ENCODE data around the gene UROC1.

Gene UROC1

DNA sequence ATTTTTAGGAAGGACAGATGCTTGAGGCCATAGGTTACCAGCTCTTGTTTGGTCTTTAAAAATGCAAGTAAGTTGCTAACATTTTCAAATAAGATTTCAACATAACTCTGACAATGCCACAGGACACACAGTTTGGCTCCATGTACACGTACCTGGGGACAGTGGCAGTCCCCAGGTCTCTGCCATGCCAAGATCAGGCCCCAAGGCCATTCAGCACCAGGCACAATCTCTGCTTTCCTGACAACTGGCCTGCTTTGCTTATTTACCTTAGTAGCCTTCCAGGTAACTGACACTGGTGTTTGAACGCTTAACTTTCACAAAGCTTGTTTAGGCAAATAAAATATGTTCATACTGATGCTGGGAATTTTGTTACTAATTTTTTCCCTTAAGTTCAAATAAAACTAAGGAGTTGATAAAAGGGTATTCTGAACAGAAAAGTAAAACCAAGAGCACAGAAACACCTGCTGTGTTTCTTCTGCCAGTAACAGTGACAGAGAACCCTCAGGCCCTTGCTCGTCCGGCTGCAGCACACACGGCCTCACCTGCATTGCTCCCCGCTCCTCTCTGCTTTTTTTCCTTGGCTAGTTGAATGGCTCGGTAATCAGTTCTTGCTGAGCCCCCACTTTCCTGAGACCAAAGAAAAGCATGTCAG, 58.3 kb downstream of the UROC1 start:
- no peak overlapping the region for H3K4me3 ChIP-seq (ENCODE audit: low read depth, low read length)
- no peak for DNase-seq (ENCODE audit: low read depth, low spot score)
- in situ Hi-C loops (cut with HindIII; ENCODE audit: low sequenced_read_pairs) = no loop called here
- TF ChIP-seq, protein P1, sequence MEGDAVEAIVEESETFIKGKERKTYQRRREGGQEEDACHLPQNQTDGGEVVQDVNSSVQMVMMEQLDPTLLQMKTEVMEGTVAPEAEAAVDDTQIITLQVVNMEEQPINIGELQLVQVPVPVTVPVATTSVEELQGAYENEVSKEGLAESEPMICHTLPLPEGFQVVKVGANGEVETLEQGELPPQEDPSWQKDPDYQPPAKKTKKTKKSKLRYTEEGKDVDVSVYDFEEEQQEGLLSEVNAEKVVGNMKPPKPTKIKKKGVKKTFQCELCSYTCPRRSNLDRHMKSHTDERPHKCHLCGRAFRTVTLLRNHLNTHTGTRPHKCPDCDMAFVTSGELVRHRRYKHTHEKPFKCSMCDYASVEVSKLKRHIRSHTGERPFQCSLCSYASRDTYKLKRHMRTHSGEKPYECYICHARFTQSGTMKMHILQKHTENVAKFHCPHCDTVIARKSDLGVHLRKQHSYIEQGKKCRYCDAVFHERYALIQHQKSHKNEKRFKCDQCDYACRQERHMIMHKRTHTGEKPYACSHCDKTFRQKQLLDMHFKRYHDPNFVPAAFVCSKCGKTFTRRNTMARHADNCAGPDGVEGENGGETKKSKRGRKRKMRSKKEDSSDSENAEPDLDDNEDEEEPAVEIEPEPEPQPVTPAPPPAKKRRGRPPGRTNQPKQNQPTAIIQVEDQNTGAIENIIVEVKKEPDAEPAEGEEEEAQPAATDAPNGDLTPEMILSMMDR (IDR thresholded peaks at IDR 0.05; ENCODE audit: low read depth, low read length) = no peak

DNA sequence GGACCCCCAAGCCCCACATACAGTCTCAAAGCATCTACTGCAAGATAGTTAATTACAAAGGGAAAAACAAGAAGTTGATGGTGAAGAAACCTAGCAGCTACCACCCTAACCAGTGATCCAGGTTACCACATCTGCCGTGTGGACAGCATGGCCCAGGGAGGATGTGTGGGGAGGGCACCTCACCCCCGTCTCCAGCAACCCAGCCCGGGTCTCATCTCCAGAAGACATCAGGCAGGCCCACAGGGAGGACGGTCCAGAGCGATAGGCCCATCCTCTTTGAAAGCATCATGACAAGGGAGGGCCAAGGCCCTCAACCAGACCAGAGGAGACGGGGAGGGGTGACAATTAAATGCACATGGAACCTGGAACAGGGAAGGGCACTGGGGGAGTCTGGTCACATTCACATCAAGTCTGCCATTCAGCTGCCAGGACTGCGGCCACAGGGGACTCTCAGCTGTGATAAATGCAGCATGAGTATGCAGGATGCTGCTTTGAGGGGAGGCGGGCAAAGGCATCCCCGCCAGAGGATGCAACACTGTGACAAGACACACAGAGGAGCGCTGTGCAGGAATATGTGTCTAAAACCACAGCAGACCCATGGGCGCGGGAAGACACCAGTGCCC, 60.7 kb downstream of the UROC1 start:
- TF ChIP-seq, protein P1 (IDR thresholded peaks at IDR 0.05; ENCODE audit: low read depth, low read length) = no peak
- in situ Hi-C loops (cut with HindIII; ENCODE audit: low sequenced_read_pairs) = no loop called here
- no peak overlapping the region for H3K4me3 ChIP-seq (ENCODE audit: low read depth, low read length)
- DNase-seq (ENCODE audit: low read depth, low spot score) = no peak

DNA sequence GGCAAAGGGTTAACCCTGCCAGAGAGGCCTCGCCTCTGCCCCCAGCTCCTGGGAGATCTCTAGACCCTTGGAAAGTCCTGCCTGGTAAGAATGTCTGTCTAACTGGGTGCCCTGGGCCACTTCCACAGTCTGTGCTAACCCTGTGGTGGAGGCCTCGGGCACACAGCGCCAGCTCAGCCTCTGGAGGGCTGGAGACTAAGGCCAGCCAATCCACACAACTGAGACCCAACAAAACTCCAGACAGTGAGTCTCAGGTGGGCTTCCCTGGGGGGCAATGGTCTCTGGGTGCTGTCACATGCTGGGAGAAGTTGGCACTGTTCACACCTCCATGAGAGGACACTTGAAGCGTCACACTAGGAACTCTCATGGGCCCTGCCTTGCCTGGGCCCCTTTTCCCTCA, 61.4 kb downstream of the UROC1 start:
- no peak for DNase-seq (ENCODE audit: low read depth, low spot score)
- TF ChIP-seq, protein P1 (IDR thresholded peaks at IDR 0.05; ENCODE audit: low read depth, low read length) = no peak
- in situ Hi-C loops (cut with HindIII; ENCODE audit: low sequenced_read_pairs) = no loop called here
- H3K4me3 ChIP-seq (ENCODE audit: low read depth, low read length) = no peak overlapping the region

DNA sequence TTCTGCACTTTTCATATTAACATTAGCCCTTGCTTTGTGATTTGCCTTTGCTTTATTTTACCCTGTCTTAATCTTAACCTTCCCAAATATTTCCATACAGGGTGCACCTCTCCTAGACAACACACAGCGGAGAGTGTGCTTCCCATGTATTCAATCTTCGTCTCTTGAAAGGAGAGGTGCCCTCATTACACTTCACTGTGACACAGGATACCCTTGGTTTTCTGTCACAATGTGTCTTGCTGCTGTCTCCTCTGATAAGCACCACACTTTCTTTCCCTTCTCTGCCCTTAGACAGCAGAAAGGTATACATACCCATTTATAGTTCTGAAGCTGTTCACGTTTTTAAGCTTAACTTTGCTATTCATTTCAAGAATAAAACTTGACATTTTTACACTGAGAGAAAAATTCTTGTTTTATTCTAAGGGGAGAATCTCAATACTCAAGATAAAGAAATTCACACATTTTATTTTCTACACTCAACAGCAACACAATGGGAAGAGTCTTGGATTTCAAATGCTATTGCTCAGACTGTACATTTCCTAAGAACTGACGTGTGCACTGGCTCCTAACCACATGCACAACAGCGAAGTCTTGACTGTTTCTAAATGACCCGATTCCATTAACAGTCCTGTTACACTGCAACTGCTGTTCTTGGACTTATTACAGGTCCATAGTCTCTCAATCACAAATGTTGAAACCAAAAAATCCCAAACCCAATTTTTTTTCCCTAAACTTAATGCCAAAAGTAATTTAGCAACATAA, 63.0 kb downstream of the UROC1 start:
- no peak overlapping the region for H3K4me3 ChIP-seq (ENCODE audit: low read depth, low read length)
- in situ Hi-C loops (cut with HindIII; ENCODE audit: low sequenced_read_pairs) = no loop called here
- TF ChIP-seq, protein P1 (IDR thresholded peaks at IDR 0.05; ENCODE audit: low read depth, low read length) = no peak
- DNase-seq (ENCODE audit: low read depth, low spot score) = peak; percentile 9

DNA sequence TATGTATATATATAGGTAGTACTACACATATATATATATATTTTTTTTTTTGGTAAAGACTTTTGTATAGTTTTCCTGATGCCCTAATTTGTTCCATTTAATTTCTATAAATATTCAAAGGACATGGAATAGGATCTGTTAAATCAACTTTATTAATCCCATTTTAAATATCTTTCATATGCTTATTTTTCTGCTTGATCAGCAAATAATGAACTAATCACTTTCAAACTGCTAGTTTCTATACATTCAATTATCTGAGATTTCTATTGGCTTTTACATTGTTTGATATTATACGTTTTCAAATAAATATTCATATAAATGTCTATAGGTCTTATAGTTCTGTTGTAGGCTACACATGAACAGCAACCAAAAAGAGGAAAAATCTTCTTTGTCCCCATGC, 63.5 kb downstream of the UROC1 start:
- H3K4me3 ChIP-seq (ENCODE audit: low read depth, low read length) = no peak overlapping the region
- in situ Hi-C loops (cut with HindIII; ENCODE audit: low sequenced_read_pairs) = no loop called here
- TF ChIP-seq, protein P1 (IDR thresholded peaks at IDR 0.05; ENCODE audit: low read depth, low read length) = no peak
- no peak for DNase-seq (ENCODE audit: low read depth, low spot score)

DNA sequence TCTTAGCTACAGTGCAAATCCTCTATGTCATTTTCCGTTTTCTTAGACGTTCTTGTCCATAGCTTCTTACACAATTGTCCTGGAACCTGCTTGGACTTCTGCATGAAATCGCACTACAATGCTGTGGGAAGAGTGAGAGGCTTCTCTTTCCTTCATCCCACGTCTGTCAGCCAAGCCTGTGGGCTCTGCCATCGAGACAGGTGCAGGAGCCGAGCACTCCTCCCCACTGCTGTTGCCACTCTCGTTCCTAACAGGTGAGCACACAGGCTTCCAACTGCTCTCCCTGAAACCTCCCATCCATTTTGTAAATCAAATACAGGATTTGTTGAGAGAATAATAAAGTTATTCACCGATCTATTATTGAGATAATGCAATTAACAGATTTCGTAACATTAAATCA, 65.4 kb downstream of the UROC1 start:
- in situ Hi-C loops (cut with HindIII; ENCODE audit: low sequenced_read_pairs) = no loop called here
- TF ChIP-seq, protein P1 (IDR thresholded peaks at IDR 0.05; ENCODE audit: low read depth, low read length) = no peak
- DNase-seq (ENCODE audit: low read depth, low spot score) = no peak
- H3K4me3 ChIP-seq (ENCODE audit: low read depth, low read length) = no peak overlapping the region

Measured in astrocyte of the spinal cord (primary cell).